CD8-positive, alpha-beta memory T cell (primary cell): ENCODE data around the gene TENT5A. TPM values are rescaled to one million over a fixed set of nuclear protein-coding genes. Genes with fewer than 3 reads are reported as not detected.

ENCODE experiments used
- CTCF ChIA-PET: fragments of 350-600 bp; sonication (Branson Sonifier 250); formaldehyde crosslinking; loops from one replicate; lab custom pipeline; 2021; ENCODE audit warnings: antibody characterized with exemption; lab: Charles Lee
- POLR2A ChIA-PET: fragments of 350-600 bp; sonication (Branson Sonifier 250); formaldehyde crosslinking; loops from one replicate; lab custom pipeline; 2021; ENCODE audit warnings: antibody characterized with exemption; lab: Charles Lee
- DNase-seq, 5 donors: peaks; one replicate each; pipeline versions ENCODE4 v3.0.0 to v3.0.0-alpha.2; 2020 to 2022; ENCODE audit warnings: mixed read lengths in 1 of 5
- H3K27ac ChIP-seq: one replicate; pipeline ENCODE4 v1.7.0; 2013; ENCODE audit warnings: low read depth, mild to moderate bottlenecking, low read length, moderate library complexity
- H3K27me3 ChIP-seq: 2 replicates; pipeline ENCODE4 v1.7.0; 2013; ENCODE audit warnings: low read length, mild to moderate bottlenecking; ENCODE audit not compliant: insufficient read depth, poor library complexity, severe bottlenecking
- H3K36me3 ChIP-seq: 2 replicates; pipeline ENCODE4 v1.7.0; 2013; ENCODE audit warnings: mild to moderate bottlenecking, low read length, moderate library complexity; ENCODE audit not compliant: insufficient read depth
- H3K4me1 ChIP-seq: 2 replicates; pipeline ENCODE4 v1.7.0; 2013; ENCODE audit warnings: mild to moderate bottlenecking, low read length, moderate library complexity; ENCODE audit not compliant: insufficient read depth
- H3K4me3 ChIP-seq: 2 replicates; pipeline ENCODE4 v1.7.0; 2013; ENCODE audit warnings: mild to moderate bottlenecking, low read length
- H3K9me3 ChIP-seq: 2 replicates; pipeline ENCODE4 v1.7.0; 2013; ENCODE audit warnings: mild to moderate bottlenecking, low read length
- H3K27ac Mint-ChIP-seq, 8 donors: one replicate each; pipeline ENCODE4 v1.8.0; 2020 to 2021; ENCODE audit warnings: mixed read lengths in 8 of 8, mild to moderate bottlenecking in 6 of 8, inconsistent platforms in 3 of 8, moderate library complexity in 3 of 8
- H3K27me3 Mint-ChIP-seq, 2 donors: one replicate each; pipeline ENCODE4 v1.8.0; 2020 to 2021; ENCODE audit warnings: mixed read lengths in 2 of 2, mild to moderate bottlenecking in 1 of 2, moderate library complexity in 1 of 2
- H3K36me3 Mint-ChIP-seq, 3 donors: one replicate each; pipeline ENCODE4 v1.8.0; 2020 to 2021; ENCODE audit warnings: mixed read lengths in 3 of 3, inconsistent platforms in 1 of 3, mild to moderate bottlenecking in 1 of 3
- H3K4me1 Mint-ChIP-seq, 3 donors: one replicate each; pipeline ENCODE4 v1.8.0; 2020 to 2021; ENCODE audit warnings: mixed read lengths in 3 of 3, inconsistent platforms in 1 of 3, mild to moderate bottlenecking in 1 of 3
- H3K4me3 Mint-ChIP-seq, 7 donors: one replicate each; pipeline ENCODE4 v1.8.0; 2020 to 2021; ENCODE audit warnings: mixed read lengths in 7 of 7, mild to moderate bottlenecking in 6 of 7, moderate library complexity in 4 of 7, inconsistent platforms in 2 of 7
- H3K9me3 Mint-ChIP-seq, 5 donors: one replicate each; pipeline ENCODE4 v1.8.0; 2020 to 2022; ENCODE audit warnings: mixed read lengths in 5 of 5, mild to moderate bottlenecking in 3 of 5, moderate library complexity in 2 of 5, inconsistent platforms in 1 of 5
- polyA plus RNA-seq: library from polyadenylated mRNA; unstranded; fragments of 300-500 nt; fragmentation: Illumina TruSeq; gene quantifications from one replicate; pipeline ENCODE4 v1.2.3, GENCODE V29; 2021
- total RNA-seq, 2 experiments: library from RNA; stranded (reverse); gene quantifications; one replicate each; pipeline ENCODE4 v1.2.3, GENCODE V29; 2021

TENT5A gene
- total and polyA plus RNA-seq, 3 experiments from 2014 or later = 0.57 to 3.3 (median 0.71) TPM

GRCh38 chr6:81762132-81762531 lies 9.7 kb upstream of the TENT5A start:
- no peak for DNase-seq
- peaks cover 0 to 4% (median 0%) of the 10 kb centered on the region in 5 donors for H3K9me3 Mint-ChIP-seq
- Histone ChIP-seq H3K27me3 (no peaks in the 10 kb centered on the region), H3K36me3 (no peaks in the 10 kb centered on the region), H3K9me3 (no peaks in the 10 kb centered on the region), H3K27ac (no peak overlapping the region), H3K4me1 (no peaks in the 10 kb centered on the region), H3K4me3 (no peak overlapping the region)
- H3K27ac Mint-ChIP-seq = no peak overlapping the region
- CTCF ChIA-PET = interaction anchor here (1.2 kb wide), 1 partner anchor 9 kb away, joined by 3 read pairs; no protein-coding TSS in a partner anchor
- no peaks in the 10 kb centered on the region for H3K4me1 Mint-ChIP-seq
- no peaks in the 10 kb centered on the region for H3K36me3 Mint-ChIP-seq
- no peak overlapping the region for H3K4me3 Mint-ChIP-seq
- POLR2A ChIA-PET = no interaction called here
- no peaks in the 10 kb centered on the region for H3K27me3 Mint-ChIP-seq

GRCh38 chr6:81761197-81761596 lies 8.7 kb upstream of the TENT5A start:
- POLR2A ChIA-PET = no interaction called here
- no peak overlapping the region for H3K4me3 Mint-ChIP-seq

GRCh38 chr6:81759782-81760181 lies 7.3 kb upstream of the TENT5A start:
- H3K27me3 ChIP-seq = no peaks in the 10 kb centered on the region
- H3K36me3 Mint-ChIP-seq = no peaks in the 10 kb centered on the region
- no peak overlapping the region for H3K4me3 Mint-ChIP-seq
- DNase-seq = no peak
- ChIA-PET CTCF (no interaction called here), POLR2A (no interaction called here)
- H3K4me1 ChIP-seq = no peaks in the 10 kb centered on the region
- no peaks in the 10 kb centered on the region for H3K36me3 ChIP-seq
- H3K27me3 Mint-ChIP-seq = no peaks in the 10 kb centered on the region
- H3K4me1 Mint-ChIP-seq = no peaks in the 10 kb centered on the region
- H3K9me3 Mint-ChIP-seq = peaks cover 0 to under 1% (median 0%) of the 10 kb centered on the region in 5 donors
- H3K27ac Mint-ChIP-seq = no peak overlapping the region
- no peak overlapping the region for H3K4me3 ChIP-seq
- no peak overlapping the region for H3K27ac ChIP-seq
- no peaks in the 10 kb centered on the region for H3K9me3 ChIP-seq

More at GRCh38 chr6:81761197-81761596, 8.7 kb upstream of the TENT5A start:
- CTCF ChIA-PET = no interaction called here
- Histone ChIP-seq H3K4me3 (no peak overlapping the region), H3K36me3 (no peaks in the 10 kb centered on the region), H3K27me3 (no peaks in the 10 kb centered on the region), H3K27ac (no peak overlapping the region), H3K9me3 (no peaks in the 10 kb centered on the region), H3K4me1 (no peaks in the 10 kb centered on the region)
- DNase-seq = no peak
- Mint-ChIP-seq H3K27me3 (no peaks in the 10 kb centered on the region), H3K4me1 (no peaks in the 10 kb centered on the region), H3K9me3 (peaks cover 0 to 4% (median 0%) of the 10 kb centered on the region in 5 donors), H3K36me3 (no peaks in the 10 kb centered on the region), H3K27ac (no peak overlapping the region)

- no peaks in the 10 kb centered on the region for H3K9me3 Mint-ChIP-seq
- ChIA-PET CTCF (interaction anchor here (0.6 kb wide), 1 partner anchor 14 kb away, joined by 3 read pairs; no protein-coding TSS in a partner anchor), POLR2A (no interaction called here)
- no peak for DNase-seq
- Histone ChIP-seq H3K9me3 (no peaks in the 10 kb centered on the region), H3K4me1 (no peaks in the 10 kb centered on the region), H3K27me3 (no peaks in the 10 kb centered on the region), H3K36me3 (no peaks in the 10 kb centered on the region), H3K27ac (no peak overlapping the region), H3K4me3 (no peak overlapping the region)
- H3K4me3 Mint-ChIP-seq = no peak overlapping the region
- peaks cover 0 to 5% of the 10 kb centered on the region in 2 donors for H3K27me3 Mint-ChIP-seq
- H3K4me1 Mint-ChIP-seq = peaks cover 0 to 6% (median 0%) of the 10 kb centered on the region in 3 donors
- no peaks in the 10 kb centered on the region for H3K36me3 Mint-ChIP-seq
- no peak overlapping the region for H3K27ac Mint-ChIP-seq
These were observed 5.7 kb upstream of the TENT5A start for GRCh38 chr6:81758221-81758620.

GRCh38 chr6:81756690-81757089 lies 4.2 kb upstream of the TENT5A start:
- no peaks in the 10 kb centered on the region for H3K36me3 ChIP-seq
- no peak overlapping the region for H3K27ac ChIP-seq
- POLR2A ChIA-PET = no interaction called here
- H3K9me3 Mint-ChIP-seq = no peaks in the 10 kb centered on the region
- no peak overlapping the region for H3K27ac Mint-ChIP-seq
- CTCF ChIA-PET = no interaction called here
- no peak overlapping the region for H3K4me3 Mint-ChIP-seq
- no peaks in the 10 kb centered on the region for H3K9me3 ChIP-seq
- no peaks in the 10 kb centered on the region for H3K4me1 ChIP-seq
- peaks cover 0 to 9% of the 10 kb centered on the region in 2 donors for H3K27me3 Mint-ChIP-seq
- peaks cover 0 to 9% (median 0%) of the 10 kb centered on the region in 3 donors for H3K36me3 Mint-ChIP-seq
- no peak overlapping the region for H3K4me3 ChIP-seq
- DNase-seq = no peak
- H3K27me3 ChIP-seq = no peaks in the 10 kb centered on the region
- peaks cover 6 to 10% (median 6%) of the 10 kb centered on the region in 3 donors for H3K4me1 Mint-ChIP-seq

- POLR2A ChIA-PET = no interaction called here
- no peak overlapping the region for H3K27ac ChIP-seq
These were observed 3.1 kb upstream of the TENT5A start for GRCh38 chr6:81755551-81755950.

GRCh38 chr6:81754906-81755305 lies 2.4 kb upstream of the TENT5A start:
- Histone ChIP-seq H3K4me1 (peaks cover 10% of the 10 kb centered on the region), H3K27me3 (no peaks in the 10 kb centered on the region), H3K27ac (no peak overlapping the region), H3K4me3 (no peak overlapping the region), H3K9me3 (no peaks in the 10 kb centered on the region), H3K36me3 (no peaks in the 10 kb centered on the region)
- peaks cover 0 to 17% of the 10 kb centered on the region in 2 donors for H3K27me3 Mint-ChIP-seq
- H3K4me1 Mint-ChIP-seq = peaks cover 23 to 27% (median 24%) of the 10 kb centered on the region in 3 donors
- H3K36me3 Mint-ChIP-seq = peaks cover 0 to 12% (median 4%) of the 10 kb centered on the region in 3 donors
- peaks cover 0 to 2% (median 0%) of the 10 kb centered on the region in 5 donors for H3K9me3 Mint-ChIP-seq
- H3K4me3 Mint-ChIP-seq = peak overlapping the region in 2 of 7 donors; percentile 9 to 35
- no peak overlapping the region for H3K27ac Mint-ChIP-seq
- CTCF ChIA-PET = no interaction called here
- POLR2A ChIA-PET = no interaction called here
- DNase-seq = no peak

More at GRCh38 chr6:81755551-81755950, 3.1 kb upstream of the TENT5A start:
- peaks cover 0 to 12% (median 4%) of the 10 kb centered on the region in 3 donors for H3K36me3 Mint-ChIP-seq
- peaks cover 17 to 21% (median 17%) of the 10 kb centered on the region in 3 donors for H3K4me1 Mint-ChIP-seq
- Histone ChIP-seq H3K4me3 (no peak overlapping the region), H3K36me3 (no peaks in the 10 kb centered on the region), H3K4me1 (peaks cover 8% of the 10 kb centered on the region), H3K9me3 (no peaks in the 10 kb centered on the region), H3K27me3 (no peaks in the 10 kb centered on the region)
- no peak overlapping the region for H3K27ac Mint-ChIP-seq
- peaks cover 0 to 15% of the 10 kb centered on the region in 2 donors for H3K27me3 Mint-ChIP-seq
- CTCF ChIA-PET = no interaction called here
- DNase-seq = no peak
- H3K4me3 Mint-ChIP-seq = peak overlapping the region in 1 of 7 donors; percentile 77
- peaks cover 0 to 2% (median 0%) of the 10 kb centered on the region in 5 donors for H3K9me3 Mint-ChIP-seq

- ChIA-PET CTCF (interaction anchor here (1.0 to 2.2 kb wide), 4 partner anchors 9 to 1649 kb away, joined by 3 to 6 read pairs (median 4); no protein-coding TSS in a partner anchor), POLR2A (no interaction called here)
- peaks cover 0 to 2% (median 0%) of the 10 kb centered on the region in 5 donors for H3K9me3 Mint-ChIP-seq
- Histone ChIP-seq H3K9me3 (no peaks in the 10 kb centered on the region), H3K4me3 (peak overlapping the region; percentile 89), H3K27ac (peak overlapping the region; percentile 80), H3K36me3 (no peaks in the 10 kb centered on the region), H3K4me1 (peaks cover 16% of the 10 kb centered on the region), H3K27me3 (no peaks in the 10 kb centered on the region)
- peaks cover 24 to 36% (median 27%) of the 10 kb centered on the region in 3 donors for H3K4me1 Mint-ChIP-seq
- peak overlapping the region; percentile 37 to 95 (median 88) for H3K27ac Mint-ChIP-seq
- DNase-seq = peak; percentile 54 to 89 (median 76)
- H3K27me3 Mint-ChIP-seq = peaks cover 0 to 20% of the 10 kb centered on the region in 2 donors
- peak overlapping the region; percentile 88 to 99 (median 93) for H3K4me3 Mint-ChIP-seq
- H3K36me3 Mint-ChIP-seq = peaks cover 0 to 12% (median 4%) of the 10 kb centered on the region in 3 donors
These were observed 1.5 kb upstream of the TENT5A start for GRCh38 chr6:81753711-81754577.
